LNCaP clone FGC (cell line): Measurements from ENCODE around the gene POMP.

Experiments
- DNase-seq: peaks from one replicate; pipeline ENCODE4 v3.0.0-alpha.2; 2011; ENCODE audit warnings: low read depth
- H3K4me3 ChIP-seq: 2 replicates; pipeline ENCODE4 v1.5.1; 2011; ENCODE audit warnings: mild to moderate bottlenecking, low read depth, low read length, control low read depth
- TF ChIP-seq, protein P1 (sequence below): IDR thresholded peaks from 2 replicates; pipeline ENCODE4 v1.5.1; 2012; ENCODE audit warnings: mild to moderate bottlenecking; ENCODE audit not compliant: control insufficient read depth, insufficient read depth; ENCODE audit errors: extremely low read depth

Gene POMP

DNA sequence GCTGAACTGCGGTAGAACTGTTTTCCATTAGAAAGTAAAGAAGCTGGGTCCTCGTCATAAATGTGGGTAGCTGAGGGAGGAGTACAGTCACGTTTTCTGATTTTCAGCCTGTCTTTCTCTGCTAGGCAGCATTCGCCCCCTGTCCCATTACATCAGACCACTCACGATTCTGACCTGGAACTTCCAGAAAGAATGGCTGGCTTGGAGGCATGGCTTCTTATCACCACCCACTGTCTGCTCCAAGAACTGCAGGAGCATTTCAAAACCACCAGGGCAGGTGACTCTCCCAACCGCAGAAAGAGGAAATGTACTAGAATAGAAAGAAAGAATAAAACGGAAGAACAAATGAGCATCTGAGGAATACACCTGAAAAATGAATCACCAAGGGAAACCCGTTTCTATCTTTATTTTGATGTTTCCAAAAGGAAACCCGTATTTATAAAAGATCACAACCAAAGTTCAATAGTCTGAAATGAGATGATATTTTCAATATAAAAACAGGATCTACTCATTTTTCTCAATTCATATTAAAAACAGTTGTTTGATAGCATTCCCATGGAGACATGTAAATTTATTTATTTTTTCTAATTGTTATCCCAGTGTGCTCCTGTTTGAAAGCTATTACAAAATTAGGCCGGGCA, 22.1 kb upstream of the POMP start:
- TF ChIP-seq, protein P1, sequence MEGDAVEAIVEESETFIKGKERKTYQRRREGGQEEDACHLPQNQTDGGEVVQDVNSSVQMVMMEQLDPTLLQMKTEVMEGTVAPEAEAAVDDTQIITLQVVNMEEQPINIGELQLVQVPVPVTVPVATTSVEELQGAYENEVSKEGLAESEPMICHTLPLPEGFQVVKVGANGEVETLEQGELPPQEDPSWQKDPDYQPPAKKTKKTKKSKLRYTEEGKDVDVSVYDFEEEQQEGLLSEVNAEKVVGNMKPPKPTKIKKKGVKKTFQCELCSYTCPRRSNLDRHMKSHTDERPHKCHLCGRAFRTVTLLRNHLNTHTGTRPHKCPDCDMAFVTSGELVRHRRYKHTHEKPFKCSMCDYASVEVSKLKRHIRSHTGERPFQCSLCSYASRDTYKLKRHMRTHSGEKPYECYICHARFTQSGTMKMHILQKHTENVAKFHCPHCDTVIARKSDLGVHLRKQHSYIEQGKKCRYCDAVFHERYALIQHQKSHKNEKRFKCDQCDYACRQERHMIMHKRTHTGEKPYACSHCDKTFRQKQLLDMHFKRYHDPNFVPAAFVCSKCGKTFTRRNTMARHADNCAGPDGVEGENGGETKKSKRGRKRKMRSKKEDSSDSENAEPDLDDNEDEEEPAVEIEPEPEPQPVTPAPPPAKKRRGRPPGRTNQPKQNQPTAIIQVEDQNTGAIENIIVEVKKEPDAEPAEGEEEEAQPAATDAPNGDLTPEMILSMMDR: peak; percentile 81
- no peak for DNase-seq
- H3K4me3 ChIP-seq: no peak overlapping the region

DNA sequence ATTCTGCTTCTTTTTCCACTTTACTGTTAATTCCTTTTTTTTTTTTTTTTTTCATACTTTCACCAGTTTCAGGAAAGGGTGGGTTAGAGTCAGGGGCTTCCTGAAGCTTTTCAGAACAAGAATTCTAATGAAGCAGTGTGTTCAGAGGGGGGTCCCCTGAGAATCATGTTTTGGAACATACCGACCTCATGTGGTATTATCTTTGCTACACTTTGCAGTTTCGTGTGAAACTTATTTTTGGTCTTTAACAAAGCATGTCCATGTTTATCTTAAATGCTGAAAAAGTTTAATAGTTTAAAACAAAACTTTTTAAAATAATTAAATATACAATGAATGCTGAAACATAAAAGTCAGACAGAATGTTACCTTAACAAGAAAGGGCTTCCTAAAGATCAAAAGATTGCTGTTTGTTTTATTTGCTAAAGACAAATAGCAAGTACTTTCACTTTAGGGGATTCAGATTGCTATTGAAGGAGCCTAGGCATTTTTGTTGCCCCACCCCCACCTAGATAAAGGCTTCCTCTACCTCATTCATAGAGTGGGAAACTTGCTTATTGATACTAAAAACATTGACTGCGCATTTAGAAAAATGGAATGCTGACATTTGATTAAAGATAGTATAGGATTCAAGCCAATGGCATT, 21.1 kb upstream of the POMP start:
- TF ChIP-seq, protein P1: no peak
- no peak for DNase-seq
- no peak overlapping the region for H3K4me3 ChIP-seq

DNA sequence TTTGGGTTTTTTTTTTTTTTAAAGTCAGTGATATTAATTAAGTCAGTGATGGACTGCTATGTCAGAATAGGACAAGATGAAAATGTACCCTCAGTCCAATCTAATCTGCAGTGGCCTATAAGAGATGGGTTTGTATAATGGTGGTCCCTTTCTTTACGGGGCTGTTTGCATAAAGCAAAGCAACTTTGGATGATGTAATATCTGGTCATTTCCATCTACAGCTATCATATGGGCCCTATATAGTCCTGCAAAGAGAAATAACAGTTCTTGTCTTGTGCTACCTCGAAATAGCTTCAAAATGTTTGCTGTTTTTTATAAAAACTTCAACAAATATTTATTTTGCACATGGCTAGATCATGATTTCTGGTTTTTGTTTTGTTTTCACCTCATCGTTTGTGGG, 20.2 kb upstream of the POMP start:
- H3K4me3 ChIP-seq: no peak overlapping the region
- TF ChIP-seq, protein P1: no peak
- no peak for DNase-seq

DNA sequence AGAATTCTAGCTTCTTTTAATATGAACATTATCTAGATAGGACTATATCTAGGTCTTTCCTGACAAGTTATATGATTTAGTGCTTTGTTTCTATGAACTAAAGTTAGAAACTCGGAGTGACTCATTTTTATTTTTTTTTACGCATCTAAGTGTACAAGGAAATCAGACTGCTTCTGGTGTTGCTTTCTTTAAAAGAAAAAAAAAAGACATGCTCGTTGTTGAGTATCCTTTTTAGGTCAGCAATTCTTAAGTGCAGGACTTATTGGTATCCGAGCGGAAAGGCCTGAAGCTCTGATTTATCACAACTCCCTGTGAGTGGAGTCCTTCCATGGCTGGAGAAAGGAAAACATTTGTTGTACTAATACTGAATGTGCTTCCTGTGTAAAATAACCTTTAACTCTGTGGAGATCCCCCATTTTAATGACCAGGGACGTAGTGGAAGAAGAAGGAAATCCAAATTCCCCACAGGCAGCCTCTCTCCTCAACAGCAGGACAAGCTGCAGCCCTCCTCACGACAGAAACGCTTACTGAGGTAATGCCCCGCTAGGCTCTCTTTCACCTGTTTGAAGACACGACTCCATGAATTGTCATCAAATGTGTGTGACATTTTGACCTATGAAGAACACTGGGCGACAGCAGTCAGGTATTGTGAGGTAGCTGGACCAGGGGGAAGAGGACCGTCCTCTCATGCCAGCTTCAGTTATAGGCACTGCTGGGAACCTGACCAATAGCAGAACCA, 17.9 kb upstream of the POMP start:
- DNase-seq: no peak

DNA sequence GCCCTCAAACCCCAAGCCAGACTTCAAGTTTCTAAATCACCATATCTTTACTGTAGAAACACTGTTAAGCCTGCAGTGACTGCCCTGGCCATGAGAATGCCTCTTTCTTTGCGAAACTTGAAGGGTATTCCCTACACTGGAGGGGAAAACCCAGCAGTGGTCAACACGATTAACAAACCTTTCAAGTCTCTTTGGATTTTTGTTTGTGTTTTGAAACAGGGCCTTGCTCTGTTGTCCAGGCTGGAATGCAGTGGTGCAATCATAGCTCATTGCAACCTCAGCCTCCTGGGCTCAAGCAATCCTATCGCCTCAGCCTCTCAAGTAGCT, 17.4 kb upstream of the POMP start:
- no peak for DNase-seq
- TF ChIP-seq, protein P1: no peak
- no peak overlapping the region for H3K4me3 ChIP-seq

More for the DNA sequence above, 17.9 kb upstream of the POMP start:
- TF ChIP-seq, protein P1: no peak
- H3K4me3 ChIP-seq: no peak overlapping the region

DNA sequence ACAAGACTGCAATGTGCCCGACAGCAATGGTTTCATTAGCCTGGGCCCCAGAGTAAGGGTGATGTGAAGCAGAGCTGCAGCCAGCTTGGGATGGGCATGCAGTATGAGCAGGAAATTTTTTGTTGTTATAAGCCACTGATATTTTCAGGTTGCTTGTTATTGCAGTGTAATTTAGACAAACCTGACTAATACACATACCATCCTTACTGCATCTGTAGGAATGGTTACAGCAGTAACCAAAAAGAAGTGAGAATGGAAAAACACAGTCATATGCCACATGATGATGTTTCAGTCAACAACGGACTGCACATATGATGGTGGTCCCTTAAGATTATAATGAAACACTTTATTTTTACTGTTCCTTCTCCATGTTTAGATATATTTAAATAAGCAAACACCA, 8.6 kb upstream of the POMP start:
- TF ChIP-seq, protein P1: no peak
- DNase-seq: no peak
- H3K4me3 ChIP-seq: no peak overlapping the region
